ENCODE data around the gene CYP8B1. TPM values are rescaled to one million over a fixed set of nuclear protein-coding genes. Genes with fewer than 3 reads are reported as not detected.

Gene CYP8B1
- total RNA-seq, 1 experiment from 2014 or later = not detected

GRCh38 chr3:42823351-42823750 is 52.3 kb downstream of the CYP8B1 start:
- no peak for DNase-seq (ENCODE audit: low read depth)

- no peak for DNase-seq (ENCODE audit: low read depth)
Measured at GRCh38 chr3:42822828-42823227, 52.9 kb downstream of the CYP8B1 start.

Other genes starting within 250 kb of the CYP8B1 start
- 2.5 and 5.7 TPM in 2 replicates for gene ZBTB47, start 222.2 kb downstream of the CYP8B1 start, total RNA-seq (2014; rRNA removed; shearing (Covaris generic))
- gene KLHL40, start 190.3 kb downstream of the CYP8B1 start, total RNA-seq (2014; rRNA removed; shearing (Covaris generic)) = not detected in 2 replicates
- not detected in 2 replicates for gene HHATL, start 173.1 kb downstream of the CYP8B1 start, total RNA-seq (2014; rRNA removed; shearing (Covaris generic))
- 0.74 and 1.5 TPM in 2 replicates for gene CCDC13, start 102.6 kb downstream of the CYP8B1 start, total RNA-seq (2014; rRNA removed; shearing (Covaris generic))
- gene HIGD1A, start 71.4 kb downstream of the CYP8B1 start, total RNA-seq (2014; rRNA removed; shearing (Covaris generic)) = 183 and 256 TPM in 2 replicates
- gene ACKR2, start 66.4 kb downstream of the CYP8B1 start, total RNA-seq (2014; rRNA removed; shearing (Covaris generic)) = 0.23 TPM in 1 of 2 replicates, not detected in the other
- gene ZNF662, start 30.3 kb upstream of the CYP8B1 start, total RNA-seq (2014; rRNA removed; shearing (Covaris generic)) = 0.30 and 0.80 TPM in 2 replicates
- gene GASK1A, start 103.4 kb upstream of the CYP8B1 start, total RNA-seq (2014; rRNA removed; shearing (Covaris generic)) = 0.11 TPM in 1 of 2 replicates, not detected in the other
- 15.3 and 20.7 TPM in 2 replicates for gene POMGNT2, start 230.2 kb upstream of the CYP8B1 start, total RNA-seq (2014; rRNA removed; shearing (Covaris generic))

Data from Daoy (cell line).